Liver (tissue), 9 donors: ENCODE results near the gene FGF19. TPM values are rescaled to one million over a fixed set of nuclear protein-coding genes. Genes with fewer than 3 reads are reported as not detected.

Source experiments
- DNase-seq: peaks from one replicate; pipeline ENCODE4 v3.0.0-alpha.2; 2017; ENCODE audit warnings: low spot score
- H3K27ac ChIP-seq, 2 donors: one replicate each; pipeline ENCODE4 v1.7.0; 2013; ENCODE audit warnings: inconsistent platforms in 2 of 2, low read length in 2 of 2, control low read depth in 1 of 2, low read depth in 1 of 2, mild to moderate bottlenecking in 1 of 2
- H3K27me3 ChIP-seq, 4 donors: one replicate each; pipeline versions ENCODE4 v1.6.1 to v1.7.0; 2013; ENCODE audit warnings: low read length in 3 of 4, inconsistent platforms in 1 of 4, mild to moderate bottlenecking in 1 of 4, moderate library complexity in 1 of 4; ENCODE audit not compliant: control insufficient read depth in 4 of 4, insufficient read depth in 4 of 4
- H3K36me3 ChIP-seq, 4 donors: one replicate each; pipeline versions ENCODE4 v1.6.1 to v1.7.0; 2013; ENCODE audit warnings: low read length in 3 of 4, mild to moderate bottlenecking in 3 of 4, low read depth in 1 of 4, moderate library complexity in 1 of 4; ENCODE audit not compliant: control insufficient read depth in 4 of 4, insufficient read depth in 3 of 4
- H3K4me1 ChIP-seq, 4 donors: one replicate each; pipeline versions ENCODE4 v1.6.1 to v1.7.0; 2013; ENCODE audit warnings: low read length in 3 of 4, mild to moderate bottlenecking in 3 of 4, moderate library complexity in 1 of 4; ENCODE audit not compliant: control insufficient read depth in 4 of 4, insufficient read depth in 4 of 4
- H3K4me3 ChIP-seq, 3 donors: one replicate each; pipeline versions ENCODE4 v1.6.1 to v1.7.0; 2013; ENCODE audit warnings: low read length in 3 of 3, control low read depth in 1 of 3, low read depth in 1 of 3, mild to moderate bottlenecking in 1 of 3
- H3K9ac ChIP-seq, 2 donors: one replicate each; pipeline ENCODE4 v1.7.0; 2013; ENCODE audit warnings: low read length in 2 of 2, mild to moderate bottlenecking in 2 of 2, moderate library complexity in 2 of 2, control low read depth in 1 of 2, low read depth in 1 of 2
- H3K9me3 ChIP-seq, 4 donors: one replicate each; pipeline versions ENCODE4 v1.6.1 to v1.7.0; 2013; ENCODE audit warnings: low read length in 3 of 4; ENCODE audit not compliant: control insufficient read depth in 4 of 4
- ATF3 ChIP-seq: IDR thresholded peaks from 2 replicates; pipeline ENCODE4 v1.6.1; 2016; ENCODE audit warnings: antibody characterized with exemption
- CTCF ChIP-seq: fragments of 150-350 bp; IDR thresholded peaks from 2 replicates; pipeline ENCODE4 v1.5.1; 2017; ENCODE audit warnings: improper control_type of control experiment, low read depth, low read length; ENCODE audit not compliant: missing input control
- EGR1 ChIP-seq, 2 donors: IDR thresholded peaks; 2 replicates each; pipeline ENCODE4 v1.6.1; 2016 to 2018; ENCODE audit warnings: antibody characterized with exemption in 2 of 2, low read depth in 2 of 2
- FOXA1 ChIP-seq: IDR thresholded peaks from 2 replicates; pipeline ENCODE4 v1.6.1; 2016; ENCODE audit warnings: antibody characterized with exemption
- FOXA2 ChIP-seq: IDR thresholded peaks from 2 replicates; pipeline ENCODE4 v1.6.1; 2016; ENCODE audit warnings: antibody characterized with exemption
- HNF4A ChIP-seq, 2 donors: conservative IDR thresholded peaks; 2 replicates each; pipeline ENCODE4 v1.6.1; 2016; ENCODE audit warnings: antibody characterized with exemption in 2 of 2, mild to moderate bottlenecking in 2 of 2
- HNF4G ChIP-seq: IDR thresholded peaks from 2 replicates; pipeline ENCODE4 v1.6.1; 2016; ENCODE audit warnings: antibody characterized with exemption
- JUND ChIP-seq, 2 donors: IDR thresholded peaks; 2 replicates each; pipeline ENCODE4 v1.6.1; 2016; ENCODE audit warnings: antibody characterized with exemption in 2 of 2
- MAX ChIP-seq: IDR thresholded peaks from 2 replicates; pipeline ENCODE4 v1.6.1; 2016; ENCODE audit warnings: antibody characterized with exemption
- RAD21 ChIP-seq, 2 donors: IDR thresholded peaks; 2 replicates each; pipeline ENCODE4 v1.6.1; 2016; ENCODE audit warnings: antibody characterized with exemption in 2 of 2, mild to moderate bottlenecking in 2 of 2
- REST ChIP-seq: IDR thresholded peaks from 2 replicates; pipeline ENCODE4 v1.6.1; 2016; ENCODE audit warnings: antibody characterized with exemption, mild to moderate bottlenecking
- RXRA ChIP-seq, 2 donors: IDR thresholded peaks; 2 replicates each; pipeline ENCODE4 v1.6.1; 2017 to 2018; ENCODE audit warnings: antibody characterized with exemption in 2 of 2, mild to moderate bottlenecking in 1 of 2
- SP1 ChIP-seq: IDR thresholded peaks from 2 replicates; pipeline ENCODE4 v1.6.1; 2018; ENCODE audit warnings: antibody characterized with exemption, mild to moderate bottlenecking
- TAF1 ChIP-seq: conservative IDR thresholded peaks from 2 replicates; pipeline ENCODE4 v1.6.1; 2016; ENCODE audit warnings: antibody characterized with exemption, mild to moderate bottlenecking
- YY1 ChIP-seq: IDR thresholded peaks from 2 replicates; pipeline ENCODE4 v1.6.1; 2016; ENCODE audit warnings: antibody characterized with exemption, mild to moderate bottlenecking
- ZBTB33 ChIP-seq: IDR thresholded peaks from 2 replicates; pipeline ENCODE4 v1.6.1; 2016; ENCODE audit warnings: antibody characterized with exemption
- WGBS: extraction: QIAGEN DNeasy Blood & Tissue Kit; methylation state at CpG from one replicate; pipeline ENCODE4 v1.1.7; 2013; 5-methylcytosine and 5-hydroxymethylcytosine counted together
- polyA plus RNA-seq, 2 donors: library from polyadenylated mRNA; stranded (reverse) in 1 of 2; unstranded in 1 of 2; fragments of 200-250 nt in 1 of 2; fragments of >200 nt in 1 of 2; fragmentation: Nextera tagmentation in 1 of 2; extraction: Ambion mirVana in 1 of 2; gene quantifications; one replicate each; pipeline versions ENCODE4 v1.2.1 to v1.2.3, GENCODE V29; 2013 to 2015
- total RNA-seq, 2 donors: library from RNA; depleted of rRNA; stranded (reverse); fragments of >200 nt; gene quantifications; one replicate each; pipeline ENCODE4 v1.2.3, GENCODE V29; 2014
- donor health status: healthy.
- donor health status: healthy.
- donor health status: healthy.
- donor health status: healthy.
- donor health status: healthy.

The FGF19 gene
- total and polyA plus RNA-seq, 4 donors = 0.09 TPM; not detected in 3

GRCh38 chr11:69670158-69670845 lies 33.5 kb downstream of the FGF19 start:
- TF ChIP-seq RAD21 (IDR thresholded peaks at IDR 0.05) = peak; percentile 91 to 95
- peak; percentile 38 to 58 for TF ChIP-seq RXRA (IDR thresholded peaks at IDR 0.05)
- TF ChIP-seq REST = no peak
- no peak for TF ChIP-seq FOXA1
- peak; percentile 94 for TF ChIP-seq CTCF
- 39% methylated on average over 18 of the region's 18 CpGs for WGBS
- Histone ChIP-seq H3K36me3 (peaks cover 0 to 12% (median 6%) of the 10 kb centered on the region in 4 donors), H3K27me3 (no peaks in the 10 kb centered on the region), H3K27ac (no peak overlapping the region), H3K9me3 (no peaks in the 10 kb centered on the region), H3K9ac (no peak overlapping the region), H3K4me3 (no peak overlapping the region), H3K4me1 (peaks cover 3 to 26% (median 18%) of the 10 kb centered on the region in 4 donors)
- peak; percentile 77 for DNase-seq

- TF ChIP-seq TAF1 (no peak), FOXA1 (no peak), JUND (IDR thresholded peaks at IDR 0.05) (no peak), RAD21 (IDR thresholded peaks at IDR 0.05) (no peak), FOXA2 (no peak), EGR1 (IDR thresholded peaks at IDR 0.05; ENCODE audit: low read depth in 2 of 2) (no peak), MAX (no peak), SP1 (no peak), YY1 (no peak), ZBTB33 (no peak), RXRA (IDR thresholded peaks at IDR 0.05) (no peak), CTCF (no peak), HNF4A (conservative IDR thresholded peaks at IDR 0.05) (no peak), REST (no peak), HNF4G (no peak), ATF3 (no peak)
- H3K4me3 ChIP-seq = no peak overlapping the region
- 92% methylated on average over 19 of the region's 19 CpGs for WGBS
- H3K4me1 ChIP-seq = peaks cover 0 to 22% (median 16%) of the 10 kb centered on the region in 4 donors
- peaks cover 0 to 19% (median 6%) of the 10 kb centered on the region in 4 donors for H3K36me3 ChIP-seq
- no peak overlapping the region for H3K9ac ChIP-seq
- no peaks in the 10 kb centered on the region for H3K27me3 ChIP-seq
- DNase-seq = no peak
- H3K27ac ChIP-seq = no peak overlapping the region
- no peaks in the 10 kb centered on the region for H3K9me3 ChIP-seq
Measured at GRCh38 chr11:69669486-69669885, 34.3 kb downstream of the FGF19 start.
